OCI-LY3 (cell line): ENCODE measurements around the gene ACTL7A.

Experiments
- CTCF ChIP-seq: fragments of 200-600, 300-600 bp; sonication (generic); IDR thresholded peaks from 2 replicates; pipeline ENCODE4 v1.5.1; 2014; ENCODE audit warnings: antibody characterized with exemption, low read length, low read depth
- EZH2phosphoT487 ChIP-seq: fragments of 200-600 bp; shearing (Covaris generic); IDR thresholded peaks from 2 replicates; pipeline ENCODE4 v1.6.1; 2018; ENCODE audit warnings: antibody characterized with exemption, mixed run types, low read depth

- peak; percentile 38 for TF ChIP-seq CTCF
- TF ChIP-seq EZH2phosphoT487: no peak
Observed at GRCh38 chr9:108889649-108890067, 27.6 kb downstream of the ACTL7A start.
